ENCODE measurements around the gene FRG2C.
A peak's percentile ranks its signal among the peaks of the same experiment; 100 is the strongest.
"Not testable (repeated sequence)": the region's sequence is repeated elsewhere in the genome, so short reads cannot be mapped to it uniquely, and the experiment has no call there.

Gene FRG2C

DNA sequence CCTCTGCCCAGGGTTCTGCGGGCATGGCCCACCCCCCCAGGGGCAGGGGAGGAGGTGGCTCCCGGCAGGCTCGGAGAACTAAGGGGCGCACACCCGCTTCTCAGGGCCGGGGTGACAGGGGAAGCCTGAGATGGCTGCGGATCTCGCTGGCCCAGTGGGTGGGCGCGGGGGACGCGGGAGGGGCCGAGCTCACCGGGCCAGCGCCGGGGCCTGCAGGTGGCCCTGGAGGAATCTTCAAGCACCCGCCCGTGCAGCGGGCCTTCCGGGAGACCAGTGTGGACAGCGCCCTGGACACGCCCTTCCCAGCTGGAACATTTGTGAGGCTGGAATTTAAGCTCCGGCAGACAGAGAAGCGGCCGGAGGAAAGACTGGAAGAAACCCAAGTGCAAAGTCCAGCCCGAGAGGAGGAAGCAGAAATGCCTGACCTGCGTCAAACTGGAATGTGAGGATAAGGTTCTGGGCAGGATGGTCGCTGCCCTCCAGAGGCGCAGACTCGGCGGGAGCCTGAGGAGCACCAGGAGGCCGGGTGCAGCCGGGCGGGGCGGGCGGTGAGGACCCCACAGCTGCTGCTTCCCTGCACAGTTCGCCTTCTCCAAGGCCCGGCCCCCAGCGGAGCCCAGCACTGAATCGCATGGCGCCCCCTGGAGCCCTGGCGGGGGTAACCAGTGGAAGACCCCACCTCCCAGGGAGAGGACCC is 5.6 kb upstream of the FRG2C start:
- H2AFZ ChIP-seq (ENCODE audit: low read depth), result peak overlapping the region; percentile 71
- peak overlapping the region; percentile 44; the same call in 1 of the 2 replicates for H3K9ac ChIP-seq
- H3K4me3 ChIP-seq (IDR thresholded peaks at IDR 0.05; ENCODE audit: insufficient read depth, low read depth, low read length); H3K4me1 ChIP-seq (ENCODE audit: low read depth, poor library complexity, severe bottlenecking); H4K20me1 ChIP-seq (ENCODE audit: insufficient read depth); H3K27ac ChIP-seq; H3K79me2 ChIP-seq (ENCODE audit: insufficient read depth, low read depth); H3K27me3 ChIP-seq (ENCODE audit: insufficient read depth, low read depth); H3K36me3 ChIP-seq (ENCODE audit: insufficient read depth): not testable (repeated sequence)
- TF ChIP-seq, protein P1, sequence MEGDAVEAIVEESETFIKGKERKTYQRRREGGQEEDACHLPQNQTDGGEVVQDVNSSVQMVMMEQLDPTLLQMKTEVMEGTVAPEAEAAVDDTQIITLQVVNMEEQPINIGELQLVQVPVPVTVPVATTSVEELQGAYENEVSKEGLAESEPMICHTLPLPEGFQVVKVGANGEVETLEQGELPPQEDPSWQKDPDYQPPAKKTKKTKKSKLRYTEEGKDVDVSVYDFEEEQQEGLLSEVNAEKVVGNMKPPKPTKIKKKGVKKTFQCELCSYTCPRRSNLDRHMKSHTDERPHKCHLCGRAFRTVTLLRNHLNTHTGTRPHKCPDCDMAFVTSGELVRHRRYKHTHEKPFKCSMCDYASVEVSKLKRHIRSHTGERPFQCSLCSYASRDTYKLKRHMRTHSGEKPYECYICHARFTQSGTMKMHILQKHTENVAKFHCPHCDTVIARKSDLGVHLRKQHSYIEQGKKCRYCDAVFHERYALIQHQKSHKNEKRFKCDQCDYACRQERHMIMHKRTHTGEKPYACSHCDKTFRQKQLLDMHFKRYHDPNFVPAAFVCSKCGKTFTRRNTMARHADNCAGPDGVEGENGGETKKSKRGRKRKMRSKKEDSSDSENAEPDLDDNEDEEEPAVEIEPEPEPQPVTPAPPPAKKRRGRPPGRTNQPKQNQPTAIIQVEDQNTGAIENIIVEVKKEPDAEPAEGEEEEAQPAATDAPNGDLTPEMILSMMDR (conservative IDR thresholded peaks at IDR 0.05; ENCODE audit: low read depth, low read length), result 0 out of 2 replicates have a peak, but pooled peaks have one; percentile 25
- peak overlapping the region; percentile 25; the same call in 1 of the 2 replicates for H3K4me2 ChIP-seq

DNA sequence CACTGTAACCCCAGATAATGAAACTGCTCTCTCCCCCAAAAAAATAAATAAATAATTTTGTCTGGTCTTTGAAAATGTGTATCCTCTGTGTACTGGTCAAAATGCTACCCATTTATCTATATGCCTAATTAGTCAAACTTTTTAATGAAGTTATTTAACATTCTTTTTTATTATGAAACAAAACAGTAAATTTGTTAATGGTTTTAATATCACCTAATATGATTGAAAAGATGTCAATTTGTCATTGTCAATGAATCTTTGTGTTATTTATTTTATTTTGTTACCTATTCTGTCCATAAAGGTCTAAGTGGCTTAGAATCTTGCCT is 5.1 kb upstream of the FRG2C start:
- H3K27me3 ChIP-seq (ENCODE audit: insufficient read depth, low read depth); H4K20me1 ChIP-seq (ENCODE audit: insufficient read depth); H3K36me3 ChIP-seq (ENCODE audit: insufficient read depth); H3K9ac ChIP-seq; H3K4me1 ChIP-seq (ENCODE audit: low read depth, poor library complexity, severe bottlenecking); H3K27ac ChIP-seq; H3K4me3 ChIP-seq (IDR thresholded peaks at IDR 0.05; ENCODE audit: insufficient read depth, low read depth, low read length); H3K79me2 ChIP-seq (ENCODE audit: insufficient read depth, low read depth): not testable (repeated sequence)
- H3K4me2 ChIP-seq, result peak overlapping the region; percentile 25; the same call in 1 of the 2 replicates
- TF ChIP-seq, protein P1 (conservative IDR thresholded peaks at IDR 0.05; ENCODE audit: low read depth, low read length), result 0 out of 2 replicates have a peak, but pooled peaks have one; percentile 9
- peak overlapping the region; percentile 71; the same call in 1 of the 2 replicates for H2AFZ ChIP-seq (ENCODE audit: low read depth)

DNA sequence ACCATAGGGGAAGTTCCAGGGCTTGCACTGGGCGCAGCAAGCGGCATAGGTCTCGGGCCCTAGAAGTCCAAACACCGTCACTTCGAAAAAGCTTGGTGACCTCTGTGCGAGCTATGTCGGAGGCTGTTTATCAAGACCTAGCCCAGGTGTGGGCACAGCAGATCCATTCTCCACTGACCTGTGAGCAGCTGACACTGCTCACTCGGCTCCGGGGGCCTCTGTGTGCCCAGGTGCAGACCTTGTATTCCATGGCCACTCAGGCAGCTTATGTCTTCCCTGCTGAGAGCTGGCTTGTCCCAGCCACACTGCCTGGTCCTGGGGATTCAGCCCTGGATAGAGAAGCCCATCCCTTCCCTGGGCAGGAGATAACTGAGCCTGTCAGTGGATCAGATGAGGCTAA is 1.5 kb downstream of the FRG2C start:
- not testable (repeated sequence) for H3K4me2 ChIP-seq; H4K20me1 ChIP-seq (ENCODE audit: insufficient read depth); H2AFZ ChIP-seq (ENCODE audit: low read depth); H3K4me3 ChIP-seq (IDR thresholded peaks at IDR 0.05; ENCODE audit: insufficient read depth, low read depth, low read length); H3K27ac ChIP-seq; H3K9ac ChIP-seq; H3K4me1 ChIP-seq (ENCODE audit: low read depth, poor library complexity, severe bottlenecking); H3K27me3 ChIP-seq (ENCODE audit: insufficient read depth, low read depth); H3K36me3 ChIP-seq (ENCODE audit: insufficient read depth); H3K79me2 ChIP-seq (ENCODE audit: insufficient read depth, low read depth)

DNA sequence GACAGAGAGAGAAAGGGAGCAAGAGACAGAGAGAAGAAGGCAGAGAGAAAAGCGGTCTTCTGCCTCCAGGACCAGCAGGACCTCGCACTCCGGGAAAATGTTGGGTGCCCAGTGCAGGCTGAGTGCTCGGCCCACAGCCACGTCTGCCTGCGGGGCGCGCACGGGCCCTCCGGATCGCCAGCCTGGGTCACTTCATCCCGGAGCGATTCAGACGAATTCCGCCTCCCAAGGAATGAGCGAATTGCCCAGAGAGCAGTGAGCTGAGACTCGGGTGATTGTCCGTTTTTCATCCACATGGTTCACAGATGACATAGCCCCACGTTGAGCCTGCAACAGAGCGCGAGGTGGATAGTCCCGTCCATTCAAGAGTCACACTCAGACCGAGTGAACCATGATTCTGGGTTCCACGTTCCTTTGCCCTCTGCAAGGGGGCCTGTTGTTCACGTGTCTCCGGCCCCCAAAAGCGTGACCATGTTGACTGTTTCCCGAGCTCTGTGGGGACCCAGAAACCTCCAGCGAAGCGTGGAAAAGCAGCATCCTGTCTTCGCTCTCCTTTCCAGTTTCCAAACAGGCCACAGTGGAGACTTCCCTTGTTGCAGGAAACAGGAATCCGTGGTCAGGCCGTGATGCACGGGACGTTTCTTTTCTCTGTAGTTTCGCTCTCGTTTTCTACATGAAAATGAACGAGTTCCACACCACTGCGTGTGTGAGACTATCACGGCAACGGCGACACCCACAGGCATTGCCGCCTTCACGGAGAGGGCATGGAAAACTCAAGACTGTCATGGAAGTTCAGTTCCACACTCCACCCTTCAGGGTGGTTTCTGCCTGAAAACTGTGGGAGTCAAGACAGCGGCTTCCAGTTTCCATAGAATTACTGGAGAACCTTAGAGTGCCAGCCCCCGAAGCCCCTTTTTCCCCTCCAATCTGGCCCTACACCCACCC is 3.9 kb downstream of the FRG2C start:
- H3K79me2 ChIP-seq (ENCODE audit: insufficient read depth, low read depth); H2AFZ ChIP-seq (ENCODE audit: low read depth); H3K4me1 ChIP-seq (ENCODE audit: low read depth, poor library complexity, severe bottlenecking); H3K27me3 ChIP-seq (ENCODE audit: insufficient read depth, low read depth); H3K27ac ChIP-seq; H4K20me1 ChIP-seq (ENCODE audit: insufficient read depth); H3K4me3 ChIP-seq (IDR thresholded peaks at IDR 0.05; ENCODE audit: insufficient read depth, low read depth, low read length); H3K36me3 ChIP-seq (ENCODE audit: insufficient read depth); H3K9ac ChIP-seq; H3K4me2 ChIP-seq: not testable (repeated sequence)

DNA sequence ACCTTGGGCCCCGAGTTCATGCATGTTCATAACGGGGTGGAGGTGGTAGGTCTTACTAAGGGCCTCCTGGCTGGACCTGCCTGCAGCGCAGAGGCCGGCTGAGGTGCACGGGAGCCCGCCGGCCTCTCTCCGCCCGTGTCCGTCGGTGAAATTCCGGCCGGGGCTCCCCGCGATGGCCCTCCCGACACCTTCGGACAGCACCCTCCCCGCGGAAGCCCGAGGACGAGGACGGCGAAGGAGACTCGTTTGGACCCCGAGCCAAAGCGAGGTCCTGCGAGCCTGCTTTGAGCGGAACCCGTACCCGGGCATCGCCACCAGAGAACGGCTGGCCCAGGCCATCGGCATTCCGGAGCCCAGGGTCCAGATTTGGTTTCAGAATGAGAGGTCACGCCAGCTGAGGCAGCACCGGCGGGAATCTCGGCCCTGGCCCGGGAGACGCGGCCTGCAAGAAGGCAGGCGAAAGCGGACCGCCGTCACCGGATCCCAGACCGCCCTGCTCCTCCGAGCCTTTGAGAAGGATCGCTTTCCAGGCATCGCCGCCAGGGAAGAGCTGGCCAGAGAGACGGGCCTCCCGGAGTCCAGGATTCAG is 4.7 kb downstream of the FRG2C start:
- not testable (repeated sequence) for H3K4me1 ChIP-seq (ENCODE audit: low read depth, poor library complexity, severe bottlenecking); H3K9ac ChIP-seq; H3K4me3 ChIP-seq (IDR thresholded peaks at IDR 0.05; ENCODE audit: insufficient read depth, low read depth, low read length); H3K27me3 ChIP-seq (ENCODE audit: insufficient read depth, low read depth); H3K79me2 ChIP-seq (ENCODE audit: insufficient read depth, low read depth); H3K36me3 ChIP-seq (ENCODE audit: insufficient read depth); H4K20me1 ChIP-seq (ENCODE audit: insufficient read depth); H3K4me2 ChIP-seq; H3K27ac ChIP-seq; H2AFZ ChIP-seq (ENCODE audit: low read depth)

DNA sequence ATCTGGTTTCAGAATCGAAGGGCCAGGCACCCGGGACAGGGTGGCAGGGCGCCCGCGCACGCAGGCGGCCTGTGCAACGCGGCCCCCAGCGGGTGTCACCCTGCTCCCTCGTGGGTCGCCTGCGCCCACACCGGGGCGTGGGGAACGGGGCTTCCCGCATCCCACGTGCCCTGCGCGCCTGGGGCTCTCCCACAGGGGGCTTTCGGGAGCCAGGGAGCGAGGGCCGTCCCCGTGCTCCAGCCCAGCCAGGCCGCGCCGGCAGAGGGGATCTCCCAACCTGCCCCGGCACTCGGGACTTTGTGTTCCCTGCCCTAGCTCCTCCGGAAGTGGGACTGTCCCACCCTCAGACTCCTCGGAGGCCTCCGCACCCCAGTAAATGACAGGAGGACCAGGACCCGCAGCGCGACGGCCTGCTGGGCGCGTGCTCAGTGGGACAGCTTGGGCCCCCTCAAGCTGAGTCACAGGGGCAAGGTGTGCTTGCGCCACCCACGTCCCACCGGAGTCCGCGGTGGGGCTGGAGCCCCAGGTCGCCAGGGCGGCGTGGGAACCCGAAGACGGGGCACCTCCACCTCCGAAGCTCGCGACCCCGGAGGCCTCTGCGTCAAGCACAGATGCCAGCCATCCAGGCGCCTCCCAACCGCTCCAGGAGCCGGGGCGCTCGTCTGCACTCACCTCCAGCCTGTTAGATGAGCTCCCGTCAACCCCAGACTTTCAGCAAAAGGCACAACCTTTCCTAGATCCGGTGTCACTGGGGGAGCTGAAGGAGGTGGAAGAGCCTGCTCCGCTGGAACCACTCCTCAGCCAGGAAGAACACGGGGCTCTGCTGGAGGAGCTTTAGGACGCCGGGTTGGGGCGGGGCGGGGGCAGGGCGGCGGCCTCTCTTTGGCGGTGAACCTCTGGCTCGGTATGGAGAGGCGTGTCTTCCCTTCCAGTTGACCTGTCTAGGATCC is 5.5 kb downstream of the FRG2C start:
- not testable (repeated sequence) for H3K4me2 ChIP-seq; H3K79me2 ChIP-seq (ENCODE audit: insufficient read depth, low read depth); H2AFZ ChIP-seq (ENCODE audit: low read depth); H3K27ac ChIP-seq; H3K4me3 ChIP-seq (IDR thresholded peaks at IDR 0.05; ENCODE audit: insufficient read depth, low read depth, low read length); H4K20me1 ChIP-seq (ENCODE audit: insufficient read depth); H3K4me1 ChIP-seq (ENCODE audit: low read depth, poor library complexity, severe bottlenecking); H3K9ac ChIP-seq; H3K27me3 ChIP-seq (ENCODE audit: insufficient read depth, low read depth); H3K36me3 ChIP-seq (ENCODE audit: insufficient read depth)

DNA sequence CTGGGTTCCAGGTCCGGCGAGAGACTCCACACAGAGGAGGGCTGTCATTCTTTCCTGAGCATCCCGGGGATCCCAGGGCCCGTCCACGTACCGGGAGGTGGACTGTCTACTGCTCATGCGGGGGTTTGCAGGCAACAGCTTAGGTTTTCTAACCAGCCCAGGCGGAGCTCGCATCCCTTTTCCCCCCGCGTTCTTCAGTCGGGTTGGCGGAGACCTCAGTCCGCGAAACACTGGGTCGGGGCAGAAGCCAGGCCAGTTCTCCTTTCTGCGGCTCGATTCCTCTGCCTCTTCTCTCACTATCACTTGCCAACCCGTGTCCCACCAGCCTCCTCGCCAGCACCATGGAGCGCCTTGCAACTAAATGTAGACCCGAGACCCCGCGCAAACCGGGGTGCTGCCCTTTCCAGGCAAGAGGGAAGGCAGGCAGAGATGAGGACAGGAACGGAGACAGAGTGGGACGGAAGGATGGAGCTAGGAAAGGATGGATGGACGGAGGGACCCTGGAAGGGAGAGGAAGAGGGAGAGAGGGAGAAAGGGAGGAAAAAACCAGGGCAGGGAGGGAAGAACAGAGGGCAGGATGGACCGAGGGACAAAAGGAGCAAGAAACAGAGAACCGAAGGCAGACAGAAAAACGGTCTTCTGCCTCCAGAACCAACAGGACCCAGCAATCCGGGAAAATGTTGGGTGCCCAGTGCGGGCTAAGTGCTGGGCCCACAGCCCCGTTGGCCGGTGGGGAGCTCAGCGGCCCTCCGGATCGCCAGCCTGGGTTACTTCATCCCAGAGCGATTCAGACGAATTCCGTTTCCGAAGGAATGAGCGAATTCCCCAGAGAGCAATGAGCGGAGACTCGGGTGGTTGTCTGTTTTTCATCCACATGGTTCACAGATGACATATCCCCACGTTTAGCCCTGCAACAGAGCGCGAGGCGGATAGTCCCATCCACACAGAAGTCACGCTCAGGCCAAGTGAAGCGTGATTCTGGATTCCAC is 6.5 kb downstream of the FRG2C start:
- H3K4me2 ChIP-seq; H3K4me3 ChIP-seq (IDR thresholded peaks at IDR 0.05; ENCODE audit: insufficient read depth, low read depth, low read length); H3K9ac ChIP-seq; H3K79me2 ChIP-seq (ENCODE audit: insufficient read depth, low read depth); H2AFZ ChIP-seq (ENCODE audit: low read depth); H3K27me3 ChIP-seq (ENCODE audit: insufficient read depth, low read depth); H3K4me1 ChIP-seq (ENCODE audit: low read depth, poor library complexity, severe bottlenecking); H3K36me3 ChIP-seq (ENCODE audit: insufficient read depth); H4K20me1 ChIP-seq (ENCODE audit: insufficient read depth); H3K27ac ChIP-seq: not testable (repeated sequence)

Measured in KMS-11 (cell line).